Omental fat pad (tissue), 4 donors: ENCODE data around the gene TEX22. TPM values are rescaled to one million over a fixed set of nuclear protein-coding genes. Genes with fewer than 3 reads are reported as not detected.

Experiments used
- ATAC-seq: fragments of 150-250 bp; one replicate; pipeline ENCODE4 v1.9.1; 2016; ENCODE audit warnings: mild to moderate bottlenecking, moderate library complexity; ENCODE audit not compliant: low FRiP score
- DNase-seq: peaks from one replicate; pipeline ENCODE4 v3.0.0-alpha.2; 2019; ENCODE audit warnings: low spot score
- total RNA-seq, 4 donors: library from RNA; depleted of rRNA; stranded (reverse); fragments of >200 nt; gene quantifications; one replicate each; pipeline ENCODE4 v1.1.0, GENCODE V29; 2016
- TF ChIP-seq, protein P1 (sequence below), 3 donors: fragments of 450-650 bp; IDR thresholded peaks; one replicate each; pipeline ENCODE4 v1.5.1; 2016 to 2017; ENCODE audit warnings: antibody characterized with exemption in 3 of 3, mild to moderate bottlenecking in 3 of 3, moderate library complexity in 2 of 3

Gene TEX22
- total RNA-seq, 4 donors from 2014 or later, result 0.24 to 0.47 TPM; not detected in 2

DNA sequence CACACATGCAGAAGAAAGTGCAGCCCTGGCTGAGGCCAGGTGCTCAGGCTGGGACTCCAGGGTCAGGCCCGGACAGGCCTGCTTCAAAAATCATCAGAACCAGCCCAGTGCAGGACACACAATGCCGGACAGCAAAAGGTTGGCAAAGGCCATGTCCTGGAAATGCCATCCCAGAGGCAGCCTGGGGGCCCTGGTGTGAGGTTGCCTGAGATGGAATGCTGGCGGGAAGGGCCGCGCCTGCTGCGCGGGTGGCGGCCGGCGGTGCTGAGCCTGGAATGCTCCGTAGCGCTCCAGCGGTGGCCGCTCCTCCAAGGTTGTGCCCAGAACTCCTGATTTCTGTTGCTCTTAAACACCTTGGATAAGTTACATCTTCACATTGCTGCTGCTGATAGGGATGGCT is 54.6 kb downstream of the TEX22 start:
- ATAC-seq (no peak), DNase-seq (no peak)
- TF ChIP-seq, protein P1, sequence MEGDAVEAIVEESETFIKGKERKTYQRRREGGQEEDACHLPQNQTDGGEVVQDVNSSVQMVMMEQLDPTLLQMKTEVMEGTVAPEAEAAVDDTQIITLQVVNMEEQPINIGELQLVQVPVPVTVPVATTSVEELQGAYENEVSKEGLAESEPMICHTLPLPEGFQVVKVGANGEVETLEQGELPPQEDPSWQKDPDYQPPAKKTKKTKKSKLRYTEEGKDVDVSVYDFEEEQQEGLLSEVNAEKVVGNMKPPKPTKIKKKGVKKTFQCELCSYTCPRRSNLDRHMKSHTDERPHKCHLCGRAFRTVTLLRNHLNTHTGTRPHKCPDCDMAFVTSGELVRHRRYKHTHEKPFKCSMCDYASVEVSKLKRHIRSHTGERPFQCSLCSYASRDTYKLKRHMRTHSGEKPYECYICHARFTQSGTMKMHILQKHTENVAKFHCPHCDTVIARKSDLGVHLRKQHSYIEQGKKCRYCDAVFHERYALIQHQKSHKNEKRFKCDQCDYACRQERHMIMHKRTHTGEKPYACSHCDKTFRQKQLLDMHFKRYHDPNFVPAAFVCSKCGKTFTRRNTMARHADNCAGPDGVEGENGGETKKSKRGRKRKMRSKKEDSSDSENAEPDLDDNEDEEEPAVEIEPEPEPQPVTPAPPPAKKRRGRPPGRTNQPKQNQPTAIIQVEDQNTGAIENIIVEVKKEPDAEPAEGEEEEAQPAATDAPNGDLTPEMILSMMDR (IDR thresholded peaks at IDR 0.05), result no peak

DNA sequence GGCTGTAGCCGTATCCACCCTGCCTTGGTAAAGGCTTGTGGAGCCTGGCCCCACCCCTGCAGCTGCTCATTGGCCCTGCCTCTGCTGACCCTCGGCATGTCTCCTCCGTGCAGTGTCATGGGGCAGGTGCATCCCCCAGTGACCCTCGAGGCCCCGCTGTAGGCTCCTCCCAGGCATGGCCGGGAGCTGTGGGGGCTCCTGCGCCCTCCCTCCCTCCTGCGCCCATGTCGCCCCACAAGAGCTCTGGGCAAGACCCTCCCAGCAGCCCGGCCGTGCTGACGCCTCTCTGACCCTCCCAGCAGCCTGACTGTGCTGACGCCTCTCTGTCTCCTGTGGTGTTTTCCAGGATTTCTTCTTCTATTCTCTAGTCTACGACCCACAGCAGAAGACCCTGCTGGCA is 55.5 kb downstream of the TEX22 start:
- ATAC-seq (no peak), DNase-seq (no peak)
- TF ChIP-seq, protein P1 (IDR thresholded peaks at IDR 0.05), result no peak

DNA sequence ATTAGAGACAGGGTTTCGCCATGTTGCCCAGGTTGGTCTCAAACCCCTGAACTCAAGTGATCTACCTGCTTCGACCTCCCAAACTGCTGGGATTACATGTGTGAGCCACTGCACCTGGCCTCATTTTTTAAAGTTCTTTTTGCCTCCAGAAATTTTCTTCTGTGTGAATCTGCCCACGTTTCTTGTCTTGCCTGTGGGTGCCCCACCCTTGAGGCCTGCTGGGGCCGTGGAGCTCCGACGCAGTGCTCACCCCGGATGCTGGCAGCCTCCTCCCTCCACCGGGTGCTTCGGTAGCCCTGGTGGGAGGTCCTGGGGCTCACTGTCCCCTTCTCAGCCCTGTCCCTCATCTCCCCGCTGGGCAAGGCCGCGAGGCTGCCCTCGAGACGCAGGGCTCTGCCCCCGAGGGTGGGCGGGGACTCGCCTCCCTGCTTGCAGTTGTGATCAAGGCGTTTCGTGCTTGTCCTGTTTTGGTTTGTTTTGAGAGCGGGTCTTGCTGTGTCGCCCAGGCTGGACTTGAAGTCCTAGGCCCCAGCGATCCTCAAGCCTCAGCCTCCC is 56.8 kb downstream of the TEX22 start:
- ATAC-seq, result no peak
- TF ChIP-seq, protein P1 (IDR thresholded peaks at IDR 0.05), result no peak
- no peak for DNase-seq

GRCh38 chr14:105455766-105456660 is 57.7 kb downstream of the TEX22 start:
- ATAC-seq (no peak), DNase-seq (no peak)
- TF ChIP-seq, protein P1 (IDR thresholded peaks at IDR 0.05), result no peak

DNA sequence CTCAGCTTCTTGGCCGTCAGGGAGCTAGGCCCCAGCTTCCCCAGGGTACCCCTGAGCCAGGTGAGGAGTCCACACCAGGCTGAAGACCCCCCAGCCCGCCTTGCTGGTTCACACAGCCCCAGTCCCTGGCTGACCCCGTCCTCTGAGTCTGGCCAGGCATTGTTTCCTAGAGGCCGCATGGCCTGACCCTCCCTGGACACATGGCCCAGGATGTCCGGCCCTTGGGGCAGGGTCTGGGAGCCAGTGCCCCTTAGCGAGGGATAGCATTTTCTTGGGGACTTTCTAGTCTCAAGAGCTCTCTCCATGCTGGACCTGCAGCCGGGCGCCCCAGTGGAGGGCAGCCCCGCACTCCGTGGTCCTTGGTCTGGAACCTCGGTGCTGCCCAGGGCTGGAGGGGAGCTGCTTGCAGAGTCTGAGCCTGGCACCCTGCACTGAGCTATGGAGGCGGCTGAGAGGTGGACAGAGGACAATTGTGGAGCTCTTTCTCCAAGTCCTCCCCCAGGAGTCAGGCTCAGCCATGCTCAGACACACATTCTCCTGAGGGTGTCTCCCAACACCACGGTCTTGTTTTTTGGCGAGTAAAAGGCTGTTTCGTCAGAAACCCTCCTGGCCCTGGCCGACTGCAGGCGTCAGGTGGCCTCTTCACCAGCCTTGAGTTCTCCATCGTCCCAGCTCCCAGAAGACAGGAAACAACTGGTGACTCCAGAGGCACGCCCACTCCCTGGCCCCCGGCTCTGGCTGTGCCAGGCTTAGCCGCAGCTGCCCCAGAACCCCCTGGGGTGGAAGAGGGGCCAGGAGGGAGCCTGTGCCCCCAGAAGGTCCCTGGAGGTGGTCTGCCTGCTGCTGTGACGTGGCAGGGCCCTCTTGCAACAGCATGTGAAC is 58.6 kb downstream of the TEX22 start:
- DNase-seq, result no peak
- TF ChIP-seq, protein P1 (IDR thresholded peaks at IDR 0.05), result no peak
- ATAC-seq, result no peak

DNA sequence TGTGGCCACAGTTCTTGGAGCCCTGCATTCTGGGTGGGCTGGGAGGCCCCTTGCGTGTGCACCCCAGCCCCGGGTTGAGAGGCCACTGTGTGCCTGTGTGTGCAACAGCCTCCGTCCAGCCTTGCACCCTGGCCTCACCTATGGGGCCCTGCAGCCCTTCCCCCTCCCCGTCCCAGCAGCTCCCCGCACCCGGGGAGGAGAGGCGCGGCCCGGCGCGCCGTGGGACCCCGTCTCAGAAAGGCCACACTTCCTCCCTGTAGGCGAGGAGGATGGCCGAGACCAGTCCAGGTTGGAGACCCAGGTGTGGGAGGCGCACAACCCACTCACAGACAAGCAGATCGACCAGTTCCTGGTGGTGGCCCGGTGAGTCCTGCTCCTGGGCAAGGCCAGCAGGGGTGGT is 59.7 kb downstream of the TEX22 start:
- ATAC-seq, result no peak
- no peak for DNase-seq
- TF ChIP-seq, protein P1 (IDR thresholded peaks at IDR 0.05), result no peak
